Common myeloid progenitor, CD34-positive (primary cell): Measurements from ENCODE around the gene SYCP2.
"Not testable (repeated sequence)": the region's sequence is repeated elsewhere in the genome, so short reads cannot be mapped to it uniquely, and the experiment has no call there.

Source experiments
- CTCF ChIA-PET: fragments of 350-600 bp; sonication (Branson Sonifier 250); formaldehyde crosslinking; loops from one replicate; lab custom pipeline; 2021; ENCODE audit warnings: antibody characterized with exemption; lab: Charles Lee
- POLR2A ChIA-PET: fragments of 350-600 bp; sonication (Branson Sonifier 250); formaldehyde crosslinking; loops from one replicate; lab custom pipeline; 2021; ENCODE audit warnings: antibody characterized with exemption; lab: Charles Lee
- DNase-seq, 3 donors: peaks; one replicate each; pipeline versions ENCODE4 v3.0.0 to v3.0.0-alpha.2; 2013
- H3K27ac ChIP-seq, 2 experiments: 1 replicate in 1 of 2; 2 replicates in 1 of 2; pipeline ENCODE4 v1.7.0; 2013; ENCODE audit warnings: inconsistent platforms in 2 of 2, low read length in 2 of 2, mild to moderate bottlenecking in 2 of 2, low read depth in 1 of 2, moderate library complexity in 1 of 2; ENCODE audit not compliant: severe bottlenecking in 2 of 2, insufficient read depth in 1 of 2, poor library complexity in 1 of 2
- H3K27me3 ChIP-seq, 5 experiments: replicated peaks in 2 of 5; 1 replicate in 3 of 5; 2 replicates in 2 of 5; pipeline versions ENCODE4 v1.6.1 to v1.7.0; 2013; ENCODE audit warnings: low read length in 4 of 5, mild to moderate bottlenecking in 2 of 5, moderate library complexity in 2 of 5, inconsistent platforms in 1 of 5; ENCODE audit not compliant: insufficient read depth in 5 of 5, control insufficient read depth in 4 of 5
- H3K36me3 ChIP-seq, 4 experiments: 1 replicate in 2 of 4; 2 replicates in 2 of 4; pipeline versions ENCODE4 v1.6.1 to v1.7.0; 2013; ENCODE audit warnings: low read length in 3 of 4, control low read depth in 1 of 4, mild to moderate bottlenecking in 1 of 4; ENCODE audit not compliant: control insufficient read depth in 4 of 4, insufficient read depth in 4 of 4
- H3K4me1 ChIP-seq, 4 experiments: 1 replicate in 3 of 4; 2 replicates in 1 of 4; pipeline versions ENCODE4 v1.6.1 to v1.7.1; 2013; ENCODE audit warnings: low read length in 3 of 4, mild to moderate bottlenecking in 3 of 4, control low read depth in 1 of 4, inconsistent platforms in 1 of 4, moderate library complexity in 1 of 4; ENCODE audit not compliant: control insufficient read depth in 4 of 4, insufficient read depth in 4 of 4; ENCODE audit errors: control extremely low read depth in 1 of 4
- H3K4me3 ChIP-seq, 7 experiments: 1 replicate in 4 of 7; 2 replicates in 3 of 7; pipeline versions ENCODE4 v1.5.1 to v1.7.0; 2013; ENCODE audit warnings: mild to moderate bottlenecking in 7 of 7, low read length in 6 of 7, moderate library complexity in 6 of 7, inconsistent platforms in 2 of 7, low read depth in 2 of 7, control low read depth in 1 of 7; ENCODE audit not compliant: insufficient read depth in 4 of 7, control insufficient read depth in 1 of 7; ENCODE audit errors: extremely low read depth in 1 of 7
- H3K9me3 ChIP-seq, 5 experiments: 1 replicate in 4 of 5; 2 replicates in 1 of 5; pipeline versions ENCODE4 v1.6.1 to v1.7.1; 2013; ENCODE audit warnings: low read length in 4 of 5, mild to moderate bottlenecking in 2 of 5, inconsistent platforms in 1 of 5, low read depth in 1 of 5, moderate library complexity in 1 of 5; ENCODE audit not compliant: control insufficient read depth in 4 of 5, insufficient read depth in 2 of 5; ENCODE audit errors: control extremely low read depth in 1 of 5
- WGBS: methylation state at CpG from one replicate; pipeline ENCODE4 v1.1.5; 2013; ENCODE audit not compliant: insufficient coverage; 5-methylcytosine and 5-hydroxymethylcytosine counted together

Gene SYCP2

GRCh38 chr20:59891581-59891980 is 41.9 kb downstream of the SYCP2 start:
- no peak for DNase-seq
- Histone ChIP-seq H3K4me1 (no peaks in the 10 kb centered on the region), H3K27me3 (peaks cover 0 to 5% (median 0%) of the 10 kb centered on the region in 5 experiments), H3K27ac (no peak overlapping the region), H3K9me3 (no peaks in the 10 kb centered on the region), H3K4me3 (no peak overlapping the region), H3K36me3 (no peaks in the 10 kb centered on the region)
- ChIA-PET CTCF (no interaction called here), POLR2A (no interaction called here)
- no CpG with 5 or more reads among the region's 1 CpG for WGBS

DNA sequence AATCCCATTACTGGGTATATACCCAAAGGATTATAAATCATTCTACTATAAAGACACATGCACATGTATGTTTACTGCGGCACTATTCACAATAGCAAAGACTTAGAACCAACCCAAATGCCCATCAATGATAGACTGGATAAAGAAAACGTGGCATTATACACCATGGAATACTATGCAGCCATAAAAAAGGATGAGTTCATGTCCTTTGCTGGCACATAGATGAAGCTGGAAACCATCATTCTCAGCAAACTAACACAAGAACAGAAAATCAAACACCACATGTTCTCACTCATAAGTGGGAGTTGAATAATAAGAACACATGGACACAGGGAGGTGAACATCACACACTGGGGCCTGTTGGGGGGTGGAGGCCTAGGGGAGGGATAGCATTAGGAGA is 43.4 kb downstream of the SYCP2 start:
- H3K27ac ChIP-seq, H3K27me3 ChIP-seq, CTCF ChIA-PET, POLR2A ChIA-PET, H3K9me3 ChIP-seq, H3K4me1 ChIP-seq, DNase-seq, H3K4me3 ChIP-seq, H3K36me3 ChIP-seq: not testable (repeated sequence)
- 100% methylated on average over 1 of the region's 2 CpGs for WGBS

DNA sequence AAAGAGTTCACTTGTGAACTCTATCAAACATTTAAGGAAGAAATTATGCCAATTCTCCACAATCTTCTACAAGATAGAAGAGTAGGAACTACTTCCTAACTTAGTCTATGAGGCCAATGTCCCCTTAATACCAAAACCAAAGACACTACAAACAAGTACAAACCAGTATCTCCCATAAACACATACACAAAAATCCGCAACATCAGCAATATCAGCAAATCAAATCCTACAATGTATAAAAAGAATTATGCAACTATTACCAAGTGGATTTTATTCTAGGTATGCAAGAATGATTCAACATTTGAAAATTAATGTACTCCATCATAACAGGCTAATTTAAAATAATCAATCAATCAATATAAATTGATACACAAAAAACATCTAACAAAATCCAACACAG is 45.4 kb downstream of the SYCP2 start:
- no peak overlapping the region for H3K27ac ChIP-seq
- H3K4me3 ChIP-seq, result no peak overlapping the region
- no peaks in the 10 kb centered on the region for H3K27me3 ChIP-seq
- H3K36me3 ChIP-seq, result no peaks in the 10 kb centered on the region
- H3K9me3 ChIP-seq, result no peaks in the 10 kb centered on the region
- H3K4me1 ChIP-seq, result no peaks in the 10 kb centered on the region
- CTCF ChIA-PET, result no interaction called here
- no peak for DNase-seq
- WGBS, result no CpG with 5 or more reads among the region's 1 CpG
- POLR2A ChIA-PET, result no interaction called here

DNA sequence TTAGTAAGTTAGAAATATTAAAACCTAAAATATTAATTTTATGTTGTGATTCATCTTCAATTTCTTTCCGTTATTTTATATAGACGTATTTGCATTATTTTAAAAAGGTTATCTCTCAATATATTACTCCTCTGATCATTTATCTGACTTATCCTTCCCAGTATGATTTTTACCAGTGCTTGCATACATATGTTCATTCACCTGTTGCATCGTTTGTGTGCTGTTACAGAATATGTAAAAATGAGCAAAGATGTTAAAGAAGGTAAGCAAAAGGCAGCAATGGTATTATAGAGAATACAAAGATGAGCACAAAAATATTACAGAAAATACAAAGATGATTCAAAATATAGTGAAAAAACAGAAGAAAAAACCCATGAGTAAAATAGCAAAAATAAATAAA is 48.9 kb downstream of the SYCP2 start:
- Histone ChIP-seq H3K36me3 (no peaks in the 10 kb centered on the region), H3K9me3 (no peaks in the 10 kb centered on the region), H3K27ac (no peak overlapping the region), H3K4me1 (no peaks in the 10 kb centered on the region), H3K27me3 (no peaks in the 10 kb centered on the region), H3K4me3 (no peak overlapping the region)
- ChIA-PET CTCF (no interaction called here), POLR2A (no interaction called here)
- DNase-seq, result no peak
- no CpG with 5 or more reads among the region's 3 CpGs for WGBS

DNA sequence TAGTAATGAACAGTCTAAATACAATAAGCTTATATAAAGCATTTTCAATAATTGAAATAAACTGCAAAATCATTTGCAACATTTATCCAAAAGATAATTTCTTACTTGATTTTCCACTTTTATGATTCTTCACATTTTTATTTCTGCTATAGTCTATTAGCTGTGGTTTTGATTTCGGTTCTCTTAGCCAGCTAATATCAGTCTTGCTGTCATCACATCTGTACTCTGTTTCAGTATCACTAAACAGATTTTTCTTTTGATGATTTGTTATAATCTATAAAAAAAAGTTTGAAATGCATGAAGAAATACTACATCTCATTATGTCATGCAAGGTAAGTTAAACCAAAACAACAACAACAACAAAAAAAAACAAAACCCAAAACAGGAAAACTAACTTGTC is 53.2 kb downstream of the SYCP2 start:
- WGBS, result no CpG with 5 or more reads among the region's 1 CpG
- POLR2A ChIA-PET, result no interaction called here
- no peak overlapping the region for H3K27ac ChIP-seq
- no peak overlapping the region for H3K4me3 ChIP-seq
- H3K9me3 ChIP-seq, result no peaks in the 10 kb centered on the region
- DNase-seq, result no peak
- no peaks in the 10 kb centered on the region for H3K36me3 ChIP-seq
- H3K27me3 ChIP-seq, result no peaks in the 10 kb centered on the region
- CTCF ChIA-PET, result no interaction called here
- H3K4me1 ChIP-seq, result no peaks in the 10 kb centered on the region

DNA sequence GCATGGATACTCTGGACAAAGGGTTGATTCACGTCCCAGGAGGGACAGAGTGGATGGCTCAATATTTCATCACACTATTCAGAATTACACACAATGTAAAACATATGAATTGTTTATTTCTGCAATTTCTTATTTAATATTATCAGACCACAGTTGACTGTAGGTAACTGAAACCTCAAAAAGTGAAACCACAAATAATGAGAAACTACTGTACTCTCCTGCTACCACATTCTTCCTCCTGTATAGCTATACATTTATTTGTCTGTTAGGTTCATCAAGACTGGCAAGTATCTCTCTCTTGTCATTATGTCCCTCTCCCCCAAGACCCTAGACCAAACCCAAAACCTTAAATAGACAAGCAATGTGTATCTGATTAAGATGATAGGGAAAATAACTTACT is 60.0 kb downstream of the SYCP2 start:
- ChIA-PET POLR2A (no interaction called here), CTCF (no interaction called here)
- no CpG with 5 or more reads among the region's 1 CpG for WGBS
- Histone ChIP-seq H3K27me3 (no peaks in the 10 kb centered on the region), H3K4me1 (no peaks in the 10 kb centered on the region), H3K27ac (no peak overlapping the region), H3K4me3 (no peak overlapping the region), H3K9me3 (no peaks in the 10 kb centered on the region), H3K36me3 (no peaks in the 10 kb centered on the region)
- DNase-seq, result no peak

GRCh38 chr20:59871096-59871495 is 62.3 kb downstream of the SYCP2 start:
- H3K4me1 ChIP-seq, result no peaks in the 10 kb centered on the region
- CTCF ChIA-PET, result no interaction called here
- H3K4me3 ChIP-seq, result no peak overlapping the region
- POLR2A ChIA-PET, result no interaction called here
- no peaks in the 10 kb centered on the region for H3K36me3 ChIP-seq
- DNase-seq, result no peak
- no peak overlapping the region for H3K27ac ChIP-seq
- no CpG with 5 or more reads among the region's 1 CpG for WGBS
- no peaks in the 10 kb centered on the region for H3K27me3 ChIP-seq
- H3K9me3 ChIP-seq, result no peaks in the 10 kb centered on the region
